ENCODE data around the gene CACTIN. TPM values are rescaled to one million over a fixed set of nuclear protein-coding genes. Genes with fewer than 3 reads are reported as not detected.

Gene CACTIN
- total RNA-seq, 1 experiment from 2014 or later: 33.2 TPM

DNA sequence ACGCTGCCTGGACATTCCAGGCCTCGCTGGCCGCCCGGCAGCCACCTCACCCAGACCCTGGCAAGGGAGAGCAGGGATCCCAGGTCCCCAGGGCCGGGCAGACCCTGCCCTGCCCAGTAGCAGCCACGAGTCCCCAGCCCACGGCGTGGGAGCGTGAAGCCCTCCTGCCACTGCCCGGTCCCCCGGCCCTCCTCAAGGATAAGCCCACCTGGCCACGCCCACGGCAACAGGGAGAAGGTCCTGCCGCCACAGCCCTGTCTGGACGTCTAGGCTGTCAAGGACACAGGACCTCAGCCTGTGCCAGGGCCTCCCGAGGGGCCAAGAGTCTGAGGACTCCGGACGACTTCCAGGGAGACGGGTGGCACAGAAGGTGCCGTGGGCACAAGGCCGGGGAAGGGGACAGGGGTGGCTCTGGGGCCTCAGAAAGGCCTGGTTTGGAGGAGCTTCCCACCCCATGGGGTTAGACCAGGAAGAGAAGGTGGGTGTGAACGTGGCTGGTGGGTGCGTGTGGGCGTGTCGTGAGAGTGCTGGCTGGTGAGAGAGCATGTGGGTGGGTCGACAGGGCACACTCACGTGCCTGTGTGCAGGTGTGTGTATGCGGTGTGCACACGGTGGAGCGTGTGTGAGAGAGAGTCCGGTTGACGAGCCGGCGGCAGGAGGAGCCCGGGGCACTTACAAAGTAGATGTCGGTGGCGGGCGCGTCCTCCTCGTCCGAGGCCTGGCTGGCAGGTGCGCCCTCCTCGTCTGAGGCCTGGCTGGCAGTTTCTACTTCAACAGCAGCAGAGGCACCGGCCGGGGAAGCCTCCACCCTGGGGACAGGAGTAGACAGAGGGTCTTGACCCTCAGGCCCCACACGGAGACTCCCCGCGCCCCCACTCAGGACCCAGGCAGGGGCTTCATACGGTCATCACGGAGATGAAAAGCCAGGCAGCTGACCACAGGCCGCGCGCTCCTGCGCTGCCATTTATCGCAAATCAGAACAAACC lies 11.9 kb upstream of the CACTIN start:
- H3K9me3 ChIP-seq (ENCODE audit: control insufficient read depth in 1 of 2, insufficient read depth in 1 of 2, low read depth in 1 of 2, low read length in 2 of 2): no peaks in the 10 kb centered on the region
- no peaks in the 10 kb centered on the region for H3K27me3 ChIP-seq (ENCODE audit: insufficient read depth, low read length)
- H4K20me1 ChIP-seq (ENCODE audit: insufficient read depth): no peaks in the 10 kb centered on the region
- H3K4me2 ChIP-seq (ENCODE audit: low read length): no peak overlapping the region
- RAD21 ChIA-PET (ENCODE audit: low non-redundant PET in 1 of 2, low total read pairs in 2 of 2, uncharacterized antibody in 2 of 2, unreplicated experiment in 2 of 2): no interaction called here
- DNase-seq (ENCODE audit: low read depth, low spot score) (no peak), ATAC-seq (no peak)
- H3K27ac ChIP-seq (ENCODE audit: low read depth, low read length): no peak overlapping the region
- CTCF ChIA-PET: no interaction called here
- no TSS peak for BruUV-seq (replicated peaks)
- POLR2A ChIA-PET: no interaction called here
- no peaks in the 10 kb centered on the region for H3K9me2 ChIP-seq (ENCODE audit: insufficient read depth)
- peaks cover 3 to 10% of the 10 kb centered on the region in 2 experiments; a peak in 3 of 4 replicates for H3K4me1 ChIP-seq (ENCODE audit: control insufficient read depth in 1 of 2, insufficient read depth in 2 of 2, low read length in 2 of 2)
- H2AFZ ChIP-seq (ENCODE audit: low read depth, low read length, poor library complexity, severe bottlenecking): no peak overlapping the region
- no peak overlapping the region for H3K4me3 ChIP-seq (replicated peaks in 1 of 2; ENCODE audit: low read depth in 1 of 2, low read length in 2 of 2)
- TF ChIP-seq MAX (IDR thresholded peaks at IDR 0.05) (no peak), RAD21 (IDR thresholded peaks at IDR 0.05; ENCODE audit: low read depth) (no peak), TCF7L2 (IDR thresholded peaks at IDR 0.05; ENCODE audit: borderline replicate concordance, extremely low read depth, insufficient read depth, insufficient read length) (no peak), ZBTB33 (IDR thresholded peaks at IDR 0.05; ENCODE audit: extremely low read depth, insufficient replicate concordance, low read length) (no peak), EZH2phosphoT487 (IDR thresholded peaks at IDR 0.05; ENCODE audit: borderline replicate concordance) (no peak), SP1 (IDR thresholded peaks at IDR 0.05; ENCODE audit: low read depth) (no peak), SIN3A (IDR thresholded peaks at IDR 0.05; ENCODE audit: low read depth) (no peak)
- intact Hi-C loops (cut with micrococcal nuclease): no loop called here
- H3K79me2 ChIP-seq (ENCODE audit: insufficient read depth, low read length): no peaks in the 10 kb centered on the region
- no peaks in the 10 kb centered on the region; a peak in 1 of 4 replicates for H3K36me3 ChIP-seq (ENCODE audit: control insufficient read depth in 1 of 2, insufficient read depth in 2 of 2, low read length in 2 of 2)
- no peak overlapping the region for H3K9ac ChIP-seq (ENCODE audit: low read length)
